HG03432 (cell line): ENCODE results near the gene TRIM71.
"Not testable (repeated sequence)": the region's sequence is repeated elsewhere in the genome, so short reads cannot be mapped to it uniquely, and the experiment has no call there.

Experiments
- ATAC-seq: cut with Tn5 transposase; IDR thresholded peaks from one replicate; pipeline ENCODE4 v1.9.1; 2021; ENCODE audit warnings: mild to moderate bottlenecking, moderate library complexity; ENCODE audit not compliant: unreplicated experiment

Gene TRIM71

GRCh38 chr3:32886911-32887310 lies 69.1 kb downstream of the TRIM71 start:
- ATAC-seq, result no peak

DNA sequence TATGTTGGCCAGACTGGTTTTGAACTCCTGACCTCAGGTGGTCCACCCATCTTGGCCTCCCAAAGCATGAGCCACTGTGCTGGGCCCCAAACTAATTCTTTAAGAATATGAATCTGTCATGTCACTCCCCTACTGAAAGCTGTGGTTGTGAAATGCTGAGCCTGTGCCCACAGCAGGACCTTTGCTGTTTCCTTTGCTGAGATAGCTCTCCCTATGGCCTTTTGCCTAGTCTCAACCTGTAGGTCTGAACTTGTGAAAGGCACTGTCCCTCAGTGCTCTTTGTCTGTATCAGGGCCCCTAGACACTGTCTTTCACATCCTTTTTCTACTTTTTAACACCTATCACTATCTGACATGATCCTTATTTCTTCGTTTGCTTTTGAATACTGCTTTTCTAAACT lies 70.9 kb downstream of the TRIM71 start:
- ATAC-seq, result peak; percentile 96

GRCh38 chr3:32890420-32891276 lies 72.9 kb downstream of the TRIM71 start:
- ATAC-seq, result no peak

- ATAC-seq, result no peak
Measured at GRCh38 chr3:32891365-32891764, 73.6 kb downstream of the TRIM71 start.

DNA sequence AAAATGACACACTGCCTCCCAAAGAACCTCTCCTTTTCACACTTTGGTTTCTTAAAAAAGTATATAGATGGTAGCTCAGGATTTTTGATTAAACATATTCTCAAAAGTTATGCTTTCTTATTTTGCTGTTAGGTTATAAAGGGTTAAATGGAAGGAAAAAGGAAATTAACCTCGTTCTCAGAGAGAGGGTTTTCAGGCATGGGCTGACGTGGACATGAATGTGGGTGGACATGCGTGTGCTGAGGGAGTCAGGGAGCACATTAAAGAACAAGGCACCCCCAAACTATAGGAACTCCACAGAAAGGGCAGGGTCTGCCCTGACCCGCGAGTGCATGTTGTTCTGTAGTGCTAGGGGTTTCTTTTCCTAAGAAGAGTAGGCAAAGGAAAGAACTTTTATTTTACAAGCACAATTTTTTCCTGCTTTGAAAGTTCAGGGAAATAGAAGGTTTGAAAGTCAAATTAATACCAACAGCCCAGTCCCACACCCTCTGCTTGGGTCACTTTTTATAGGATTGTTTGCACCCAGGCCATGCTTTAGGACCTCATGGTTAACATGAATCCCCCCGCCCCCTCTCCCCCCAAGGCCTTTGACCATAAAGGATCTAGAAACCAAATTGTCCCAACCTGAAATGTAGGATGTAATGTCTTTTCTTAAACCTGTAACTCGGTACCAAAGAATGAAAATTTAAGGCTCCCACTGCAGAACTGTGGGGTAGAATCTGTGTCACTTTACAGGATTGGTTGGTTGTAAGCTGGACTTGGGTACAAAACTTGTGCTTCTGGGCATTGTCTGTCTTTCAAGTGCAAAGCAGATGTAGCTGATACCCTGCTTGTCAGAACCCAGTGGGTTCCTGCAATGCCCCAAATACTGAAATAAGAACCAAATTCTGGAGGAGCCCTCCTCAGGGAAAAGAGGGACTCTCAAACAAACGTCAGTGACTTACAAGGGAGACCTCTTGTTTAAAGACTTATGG lies 75.1 kb downstream of the TRIM71 start:
- no peak for ATAC-seq

GRCh38 chr3:32894977-32895376 lies 77.2 kb downstream of the TRIM71 start:
- no peak for ATAC-seq

DNA sequence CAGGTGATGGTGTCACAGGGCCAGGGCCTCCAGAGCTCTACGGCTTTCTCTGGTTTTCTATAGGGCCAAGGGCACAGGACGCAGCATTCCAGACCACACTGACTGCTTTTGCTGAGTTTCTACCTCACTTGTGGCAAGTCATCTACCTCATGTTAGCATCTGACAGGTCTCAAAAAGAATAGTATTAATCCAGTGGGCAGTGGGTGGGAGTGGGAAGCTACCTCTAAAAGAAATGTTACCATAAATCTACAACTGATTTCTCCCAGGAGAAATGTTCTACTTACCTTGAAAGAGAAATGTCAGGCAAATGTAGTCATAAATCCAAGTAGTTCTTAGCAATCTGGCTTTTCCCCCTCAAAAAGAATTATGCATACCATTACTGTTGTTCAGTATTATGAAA lies 77.9 kb downstream of the TRIM71 start:
- ATAC-seq, result no peak

GRCh38 chr3:32896143-32896542 lies 78.3 kb downstream of the TRIM71 start:
- ATAC-seq, result no peak

DNA sequence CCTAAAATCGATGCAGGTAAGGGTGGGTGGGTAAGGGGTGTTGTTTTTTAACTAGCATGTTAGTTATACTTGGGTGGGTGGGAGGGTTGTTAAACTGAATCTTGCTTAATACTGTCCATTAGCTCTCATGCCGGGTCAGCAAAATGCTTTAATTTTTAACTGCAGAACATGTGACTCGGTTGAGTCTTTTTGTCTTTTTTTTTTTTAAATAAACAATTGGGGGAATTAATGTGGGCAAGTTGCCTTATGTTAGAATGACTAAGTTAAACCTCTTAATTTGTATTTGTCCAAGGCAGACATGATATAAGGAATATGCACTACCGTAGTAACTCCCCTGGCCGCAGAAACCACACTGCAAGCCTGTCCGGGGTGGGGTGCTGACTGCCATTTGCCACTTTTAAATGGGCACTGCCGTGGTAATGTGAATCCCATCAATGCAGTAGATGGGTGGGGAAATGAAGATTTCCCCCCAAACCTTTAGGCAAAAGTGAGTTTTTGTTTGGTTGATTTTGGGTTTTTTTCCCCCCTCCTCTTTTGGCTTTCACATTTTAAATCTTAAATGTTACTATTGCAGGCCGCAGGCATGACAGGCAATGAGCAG lies 79.3 kb downstream of the TRIM71 start:
- ATAC-seq, result no peak

GRCh38 chr3:32897981-32898623 lies 80.3 kb downstream of the TRIM71 start:
- no peak for ATAC-seq

DNA sequence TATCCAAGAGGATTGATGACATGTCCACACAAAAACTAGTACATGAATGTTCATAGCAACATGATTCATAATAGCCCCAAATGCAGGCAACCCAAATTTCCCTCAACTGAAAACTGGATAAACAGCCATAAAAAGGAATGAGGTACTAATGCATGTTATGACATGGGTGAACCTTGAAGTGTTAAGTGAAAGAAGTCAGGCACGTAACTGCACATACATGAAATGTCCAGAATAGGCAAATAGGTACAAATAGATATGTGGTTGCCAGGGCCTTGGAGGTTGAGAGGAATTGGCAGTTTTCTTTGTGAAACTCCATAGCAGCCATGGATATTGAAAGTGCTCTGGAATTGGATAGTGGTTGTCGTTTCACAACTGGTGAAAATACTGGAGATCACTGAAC lies 81.5 kb downstream of the TRIM71 start:
- no peak for ATAC-seq

DNA sequence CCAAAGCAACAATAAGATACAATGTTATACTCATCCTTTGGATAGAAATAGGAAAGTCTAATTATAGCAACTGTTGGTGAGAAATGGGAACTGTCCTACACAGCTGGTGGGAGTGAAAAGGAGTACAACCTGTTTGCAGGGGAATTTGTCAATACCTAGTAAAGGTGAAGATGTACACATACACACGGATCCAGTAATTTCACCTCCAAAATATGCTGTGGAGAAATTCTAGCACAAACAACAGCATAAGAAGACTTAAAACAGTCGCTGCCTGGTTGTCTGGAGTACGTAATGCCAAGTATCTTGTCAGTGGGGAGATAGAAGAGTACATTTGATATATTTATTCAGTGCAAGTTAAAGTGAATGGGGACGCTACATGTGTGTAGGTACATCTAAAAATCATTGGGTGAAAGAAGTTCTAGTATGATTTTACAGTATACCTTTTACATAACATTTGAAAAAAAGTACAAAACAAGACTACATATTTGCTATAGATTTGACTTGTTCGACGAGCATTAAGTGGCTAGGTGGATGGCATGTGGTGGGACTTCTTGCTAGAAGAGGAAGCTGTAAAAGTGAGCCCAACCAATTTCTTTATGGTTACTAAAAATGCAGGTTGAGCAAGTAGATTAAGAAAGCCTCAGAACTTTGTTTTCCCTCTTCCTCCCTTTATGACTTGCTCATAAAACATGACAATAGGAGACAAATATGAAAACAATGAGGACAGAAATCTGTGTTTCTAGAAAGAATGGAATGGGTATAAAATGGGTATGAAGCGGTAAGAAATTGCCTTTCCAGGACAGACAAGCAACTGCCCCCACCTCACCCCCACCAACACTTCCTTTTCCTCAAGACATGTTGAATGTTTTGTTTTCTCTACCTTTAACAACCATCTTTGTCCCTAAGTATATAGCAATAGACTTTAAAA lies 83.5 kb downstream of the TRIM71 start:
- ATAC-seq, result no peak

GRCh38 chr3:32902887-32903371 lies 85.1 kb downstream of the TRIM71 start:
- not testable (repeated sequence) for ATAC-seq

DNA sequence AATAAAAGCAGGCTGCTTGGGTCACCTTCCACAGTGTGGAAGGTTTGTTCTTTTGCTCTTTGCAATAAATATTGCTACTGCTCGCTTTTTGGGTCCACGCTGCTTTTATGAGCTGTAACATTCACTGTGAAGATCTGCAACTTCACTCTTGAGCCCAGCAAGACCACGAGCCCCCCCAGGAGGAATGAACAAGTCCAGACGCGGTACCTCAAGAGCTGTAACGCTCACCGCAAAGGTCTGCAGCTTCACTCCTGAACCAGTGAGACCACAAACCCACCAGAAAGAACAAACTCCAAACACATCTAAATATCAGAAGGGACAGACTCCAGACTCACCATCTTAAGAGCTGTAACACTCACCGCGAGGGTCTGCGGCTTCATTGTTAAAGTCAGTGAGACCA lies 86.2 kb downstream of the TRIM71 start:
- ATAC-seq, result no peak

- ATAC-seq, result no peak
Measured at GRCh38 chr3:32909999-32910398, 92.2 kb downstream of the TRIM71 start.

DNA sequence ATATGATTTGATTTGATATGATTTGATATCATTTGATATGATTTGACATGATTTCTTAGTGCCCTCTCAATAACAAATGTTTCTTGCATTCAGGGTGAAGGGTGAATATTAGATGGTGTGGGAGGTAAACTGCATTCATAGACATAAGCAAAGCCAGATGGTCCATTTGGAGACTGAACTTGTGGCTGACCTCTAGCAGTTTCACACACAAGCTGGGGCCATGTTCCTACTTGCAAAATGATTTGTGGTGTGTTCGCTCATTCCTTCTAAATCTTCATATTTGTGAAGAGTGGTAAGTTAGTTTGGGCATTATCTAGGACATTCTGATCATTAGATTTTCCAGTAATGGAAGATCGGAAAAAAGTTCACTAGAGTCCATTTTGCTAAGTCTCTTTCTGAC lies 93.2 kb downstream of the TRIM71 start:
- ATAC-seq, result no peak

DNA sequence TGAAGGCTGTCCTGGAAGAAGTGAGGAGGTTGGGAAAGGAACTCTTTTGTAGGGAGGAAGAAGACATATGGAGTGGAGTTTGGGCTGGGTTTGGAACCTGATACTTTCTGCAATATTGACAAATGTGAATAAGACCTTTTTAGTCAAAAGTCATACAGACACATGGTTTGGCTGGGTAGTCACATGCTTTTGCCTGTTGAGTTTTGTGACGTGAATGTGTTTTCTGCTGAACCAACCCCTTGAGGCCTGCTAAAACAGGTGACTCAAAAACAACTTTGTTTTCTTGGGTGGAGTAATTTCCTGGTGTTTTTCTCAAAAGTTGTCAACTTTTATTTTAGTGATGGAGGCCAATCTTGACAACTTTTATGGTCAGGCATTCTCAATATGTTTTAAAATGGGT lies 94.2 kb downstream of the TRIM71 start:
- ATAC-seq, result no peak

DNA sequence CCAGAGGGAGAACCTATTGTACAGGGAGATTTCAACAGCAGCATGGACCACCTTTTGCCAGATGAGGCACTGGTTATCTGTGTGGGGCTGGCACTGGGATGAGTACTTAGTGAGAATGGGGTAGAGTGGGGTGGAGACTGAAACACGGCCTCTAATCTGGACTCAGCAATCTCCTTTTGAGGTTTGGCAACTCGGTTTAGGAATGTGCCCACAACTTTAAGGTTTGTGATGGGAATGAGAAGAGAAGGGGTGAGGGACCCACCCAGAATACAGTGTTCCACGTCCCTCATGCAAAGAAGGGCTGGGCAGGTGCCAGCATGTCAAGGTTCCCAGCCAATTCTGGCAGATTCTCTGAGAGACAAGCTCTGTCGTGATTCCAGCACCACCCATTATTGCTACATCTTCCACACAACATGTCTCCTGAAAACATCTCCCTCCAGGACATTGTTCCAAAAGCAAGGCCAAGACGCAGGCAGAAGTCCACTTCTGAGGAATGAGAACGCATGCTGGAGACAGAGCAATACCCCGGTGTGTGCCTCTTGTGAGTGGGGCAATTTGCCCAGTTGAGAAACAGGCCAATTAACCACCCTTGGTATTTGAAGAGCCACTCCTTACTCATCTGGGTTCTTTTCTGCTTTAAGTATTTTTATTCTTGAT lies 96.1 kb downstream of the TRIM71 start:
- no peak for ATAC-seq

DNA sequence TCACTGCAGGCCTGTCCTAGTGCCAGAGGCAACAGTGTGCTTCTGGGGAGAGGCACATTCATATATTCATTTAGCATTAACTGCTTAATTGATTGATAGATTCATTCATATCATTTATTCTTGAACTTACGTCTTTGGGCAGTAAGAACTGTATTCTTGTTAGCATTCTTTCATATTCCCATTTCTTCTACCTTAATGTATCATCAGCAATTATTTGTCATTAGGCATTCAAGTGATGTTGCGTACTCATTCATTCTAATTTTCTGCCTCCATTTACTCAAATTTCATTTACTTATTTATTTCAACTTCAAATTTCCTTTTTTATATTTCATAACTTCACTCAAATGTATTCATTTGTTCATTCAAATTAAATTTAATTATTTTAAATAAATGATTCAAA lies 102.1 kb downstream of the TRIM71 start:
- no peak for ATAC-seq
